ENCODE results near the gene MRC2. TPM values are rescaled to one million over a fixed set of nuclear protein-coding genes. Genes with fewer than 3 reads are reported as not detected.

Gene MRC2
- total and polyA plus RNA-seq, 2 experiments from 2014 or later: 104 to 121 TPM

- no peak overlapping the region for H3K27ac ChIP-seq
- H3K79me2 ChIP-seq: peaks cover 11% of the 10 kb centered on the region
- WGBS (ENCODE audit: low lambda C conversion rate, missing lambda C conversion rate): 76% methylated on average over 6 of the region's 6 CpGs
- H3K4me2 ChIP-seq: no peak overlapping the region
- no peaks in the 10 kb centered on the region for H3K36me3 ChIP-seq (replicated peaks; ENCODE audit: insufficient read depth, low read depth)
- no peaks in the 10 kb centered on the region for H3K9me2 ChIP-seq (replicated peaks; ENCODE audit: insufficient read depth)
- H3K9me3 ChIP-seq (ENCODE audit: low read depth): peaks cover 4% of the 10 kb centered on the region
- H3K4me1 ChIP-seq (ENCODE audit: insufficient read depth): peaks cover 28% of the 10 kb centered on the region
- no peaks in the 10 kb centered on the region for H3K27me3 ChIP-seq
- no peak for DNase-seq (ENCODE audit: low spot score)
- no peak overlapping the region for H3K4me3 ChIP-seq
- H2AFZ ChIP-seq: no peak overlapping the region
- TF ChIP-seq EZH2phosphoT487 (IDR thresholded peaks at IDR 0.05; ENCODE audit: low read depth, severe bottlenecking, unreplicated experiment) (no peak), CTCF (IDR thresholded peaks at IDR 0.05; ENCODE audit: poor library complexity) (no peak), EZH2 (IDR thresholded peaks at IDR 0.05; ENCODE audit: borderline replicate concordance) (no peak)
- H4K20me1 ChIP-seq (ENCODE audit: insufficient read depth, poor library complexity, severe bottlenecking): peaks cover 13% of the 10 kb centered on the region
Observed at GRCh38 chr17:62655656-62656055, 28.2 kb downstream of the MRC2 start.

GRCh38 chr17:62656446-62656845 is 29.0 kb downstream of the MRC2 start:
- H3K4me3 ChIP-seq: no peak overlapping the region
- 27% methylated on average over 1 of the region's 1 CpG for WGBS (ENCODE audit: low lambda C conversion rate, missing lambda C conversion rate)
- no peak overlapping the region for H3K4me2 ChIP-seq
- peaks cover 11% of the 10 kb centered on the region for H3K79me2 ChIP-seq
- no peaks in the 10 kb centered on the region for H3K27me3 ChIP-seq
- H3K9me3 ChIP-seq (ENCODE audit: low read depth): peaks cover 6% of the 10 kb centered on the region
- peaks cover 28% of the 10 kb centered on the region for H3K4me1 ChIP-seq (ENCODE audit: insufficient read depth)
- no peak overlapping the region for H3K27ac ChIP-seq
- no peak for DNase-seq (ENCODE audit: low spot score)
- no peak overlapping the region for H2AFZ ChIP-seq
- peaks cover 13% of the 10 kb centered on the region for H4K20me1 ChIP-seq (ENCODE audit: insufficient read depth, poor library complexity, severe bottlenecking)
- no peaks in the 10 kb centered on the region for H3K9me2 ChIP-seq (replicated peaks; ENCODE audit: insufficient read depth)
- H3K36me3 ChIP-seq (replicated peaks; ENCODE audit: insufficient read depth, low read depth): no peaks in the 10 kb centered on the region
- TF ChIP-seq EZH2 (IDR thresholded peaks at IDR 0.05; ENCODE audit: borderline replicate concordance) (no peak), EZH2phosphoT487 (IDR thresholded peaks at IDR 0.05; ENCODE audit: low read depth, severe bottlenecking, unreplicated experiment) (no peak), CTCF (IDR thresholded peaks at IDR 0.05; ENCODE audit: poor library complexity) (no peak)

- Histone ChIP-seq H3K27ac (no peak overlapping the region), H4K20me1 (ENCODE audit: insufficient read depth, poor library complexity, severe bottlenecking) (peaks cover 13% of the 10 kb centered on the region)
- TF ChIP-seq EZH2 (IDR thresholded peaks at IDR 0.05; ENCODE audit: borderline replicate concordance): no peak
- no peak for TF ChIP-seq CTCF (IDR thresholded peaks at IDR 0.05; ENCODE audit: poor library complexity)
- no peak for TF ChIP-seq EZH2phosphoT487 (IDR thresholded peaks at IDR 0.05; ENCODE audit: low read depth, severe bottlenecking, unreplicated experiment)
Observed at GRCh38 chr17:62657145-62657665, 29.7 kb downstream of the MRC2 start.

More at GRCh38 chr17:62657145-62657665, 29.7 kb downstream of the MRC2 start:
- H3K4me2 ChIP-seq: no peak overlapping the region
- H2AFZ ChIP-seq: no peak overlapping the region
- peaks cover 25% of the 10 kb centered on the region for H3K4me1 ChIP-seq (ENCODE audit: insufficient read depth)
- peaks cover 11% of the 10 kb centered on the region for H3K79me2 ChIP-seq
- WGBS (ENCODE audit: low lambda C conversion rate, missing lambda C conversion rate): 96% methylated on average over 3 of the region's 3 CpGs
- DNase-seq (ENCODE audit: low spot score): no peak
- peaks cover 6% of the 10 kb centered on the region for H3K9me3 ChIP-seq (ENCODE audit: low read depth)
- no peaks in the 10 kb centered on the region for H3K27me3 ChIP-seq
- H3K36me3 ChIP-seq (replicated peaks; ENCODE audit: insufficient read depth, low read depth): no peaks in the 10 kb centered on the region
- H3K4me3 ChIP-seq: no peak overlapping the region
- H3K9me2 ChIP-seq (replicated peaks; ENCODE audit: insufficient read depth): no peaks in the 10 kb centered on the region

Data from hepatocyte (in vitro differentiated cells).